GM19467 (cell line): ENCODE measurements around the gene SPEF1.
A peak's percentile ranks its signal among the peaks of the same experiment; 100 is the strongest.
"Not testable (repeated sequence)": the region's sequence is repeated elsewhere in the genome, so short reads cannot be mapped to it uniquely, and the experiment has no call there.

Experiments
- ATAC-seq: cut with Tn5 transposase; IDR thresholded peaks from one replicate; pipeline ENCODE4 v1.9.1; 2021; ENCODE audit warnings: mild to moderate bottlenecking, moderate library complexity; ENCODE audit not compliant: unreplicated experiment

The SPEF1 gene

DNA sequence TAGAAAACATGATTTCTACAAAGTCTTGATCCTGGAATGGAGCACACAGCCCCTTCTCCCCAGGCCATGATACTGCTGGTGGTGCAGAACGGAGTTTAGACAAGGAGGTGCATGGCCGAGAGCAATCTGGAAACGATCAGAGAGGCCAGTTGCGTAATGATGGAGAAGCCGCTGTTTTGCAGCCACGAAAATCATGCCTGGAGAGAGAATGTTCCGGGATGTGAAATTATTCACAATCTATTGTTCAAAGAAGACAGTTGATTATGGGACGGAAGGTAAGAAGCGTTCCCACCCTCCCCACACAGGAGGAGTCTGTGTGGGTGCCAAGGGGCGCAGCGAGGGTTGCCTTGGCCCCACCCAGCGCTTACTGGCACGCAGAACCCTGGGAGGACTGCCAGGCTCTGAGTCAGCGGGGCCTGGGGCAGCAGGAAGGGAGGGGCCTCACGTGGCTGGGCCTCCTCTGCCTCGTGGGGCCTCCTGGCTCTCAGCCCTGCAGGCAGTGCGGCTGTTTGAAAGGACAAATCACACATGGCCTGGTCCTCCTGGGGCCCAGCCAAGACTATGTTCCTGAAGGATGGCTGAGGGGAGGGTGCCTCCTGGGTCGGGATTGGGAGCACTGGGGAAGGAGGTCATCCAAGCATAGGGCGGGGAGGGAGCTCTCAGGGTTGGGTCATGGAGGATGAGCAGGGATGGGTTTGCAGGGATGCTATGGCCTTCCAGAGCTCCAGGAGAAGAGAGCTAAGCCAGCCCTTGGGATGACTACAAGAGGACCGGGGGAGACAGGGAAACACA, 30.4 kb upstream of the SPEF1 start:
- no peak for ATAC-seq

DNA sequence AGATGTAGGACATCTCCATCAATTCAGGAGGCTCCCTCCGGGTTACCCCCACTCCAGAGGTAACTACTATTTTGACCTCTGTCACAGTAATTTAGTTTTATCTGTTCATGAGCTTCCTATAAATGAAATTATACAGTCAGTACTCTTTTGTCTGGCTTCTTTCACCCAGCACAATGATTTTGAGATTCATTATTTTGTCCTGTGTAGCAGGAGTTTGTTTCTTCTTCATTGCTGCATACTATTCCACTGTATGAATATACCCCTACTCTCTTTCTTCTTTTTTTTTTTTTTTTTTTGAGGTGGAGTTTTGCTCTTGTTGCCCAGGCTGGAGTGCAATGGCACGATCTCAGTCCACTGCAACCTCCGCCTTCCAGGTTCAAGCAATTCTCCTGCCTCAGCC, 27.3 kb upstream of the SPEF1 start:
- no peak for ATAC-seq

DNA sequence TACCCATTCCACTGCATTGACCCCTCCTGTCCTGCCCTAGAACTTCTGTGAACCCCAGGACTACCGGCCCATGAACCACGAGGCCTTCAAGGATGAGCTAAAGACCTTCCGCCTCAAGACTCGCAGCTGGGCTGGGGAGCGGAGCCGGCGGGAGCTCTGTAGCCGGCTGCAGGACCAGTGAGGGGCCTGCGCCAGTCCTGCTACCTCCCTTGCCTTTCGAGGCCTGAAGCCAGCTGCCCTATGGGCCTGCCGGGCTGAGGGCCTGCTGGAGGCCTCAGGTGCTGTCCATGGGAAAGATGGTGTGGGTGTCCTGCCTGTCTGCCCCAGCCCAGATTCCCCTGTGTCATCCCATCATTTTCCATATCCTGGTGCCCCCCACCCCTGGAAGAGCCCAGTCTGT, 23.5 kb upstream of the SPEF1 start:
- ATAC-seq, result no peak

DNA sequence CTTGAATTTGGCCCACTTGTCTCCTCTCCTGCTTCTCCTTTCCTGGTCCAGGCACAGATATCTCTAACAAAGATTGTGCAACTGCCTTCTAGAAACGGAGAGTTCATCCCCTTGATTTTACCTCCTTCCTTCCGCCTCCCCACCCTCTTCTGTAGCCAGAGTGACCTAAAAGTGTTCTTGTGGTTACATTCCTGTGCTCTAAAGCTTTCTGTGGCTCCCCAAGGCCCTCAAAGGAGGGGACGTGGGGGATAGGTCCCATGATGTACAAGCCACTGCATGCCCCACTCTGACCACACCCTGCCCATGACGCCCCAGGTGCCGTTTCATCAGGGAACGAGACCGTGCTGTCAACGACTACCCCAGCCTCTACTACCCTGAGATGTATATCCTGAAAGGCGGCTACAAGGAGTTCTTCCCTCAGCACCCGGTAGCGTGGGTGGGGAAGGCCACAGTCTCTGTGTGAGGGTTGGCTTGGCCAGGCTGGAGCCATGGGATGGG, 23.1 kb upstream of the SPEF1 start:
- no peak for ATAC-seq

DNA sequence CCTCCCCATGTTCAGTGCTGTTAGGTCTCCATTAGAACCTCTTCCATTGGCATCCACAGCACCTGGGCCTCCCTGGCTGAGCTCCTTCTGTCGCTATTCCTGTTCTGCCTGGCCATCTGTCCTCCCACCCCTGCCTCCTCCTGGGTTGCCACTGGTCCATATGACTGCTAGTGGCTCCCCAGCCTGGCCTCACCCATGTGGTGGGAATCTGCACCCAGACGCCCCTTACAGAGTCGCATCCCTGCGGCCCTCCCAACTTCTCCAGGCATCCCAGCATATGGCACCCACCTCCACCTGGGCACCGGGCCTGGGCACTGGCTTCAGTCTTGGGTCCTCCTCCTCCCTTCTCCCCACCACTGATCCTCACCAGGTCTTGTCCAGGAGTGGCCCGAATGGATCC, 22.6 kb upstream of the SPEF1 start:
- no peak for ATAC-seq

DNA sequence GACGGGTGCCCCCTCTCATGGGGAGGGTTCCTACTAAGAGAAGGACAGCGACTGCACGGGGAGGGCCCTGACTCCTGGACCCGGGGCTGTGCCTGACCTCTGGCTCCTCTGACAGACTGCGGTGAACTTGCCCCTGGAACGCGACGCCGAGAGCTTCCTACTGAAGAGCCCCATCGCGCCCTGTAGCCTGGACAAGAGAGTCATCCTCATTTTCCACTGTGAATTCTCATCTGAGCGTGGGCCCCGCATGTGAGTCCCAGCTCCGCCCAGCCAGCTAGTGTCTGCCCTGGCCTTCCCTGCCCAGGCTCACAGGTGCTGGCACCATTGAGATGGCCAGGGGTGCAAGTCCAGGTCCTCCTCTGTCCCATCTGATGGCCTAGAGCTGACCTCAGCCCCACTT, 22.0 kb upstream of the SPEF1 start:
- ATAC-seq, result no peak

DNA sequence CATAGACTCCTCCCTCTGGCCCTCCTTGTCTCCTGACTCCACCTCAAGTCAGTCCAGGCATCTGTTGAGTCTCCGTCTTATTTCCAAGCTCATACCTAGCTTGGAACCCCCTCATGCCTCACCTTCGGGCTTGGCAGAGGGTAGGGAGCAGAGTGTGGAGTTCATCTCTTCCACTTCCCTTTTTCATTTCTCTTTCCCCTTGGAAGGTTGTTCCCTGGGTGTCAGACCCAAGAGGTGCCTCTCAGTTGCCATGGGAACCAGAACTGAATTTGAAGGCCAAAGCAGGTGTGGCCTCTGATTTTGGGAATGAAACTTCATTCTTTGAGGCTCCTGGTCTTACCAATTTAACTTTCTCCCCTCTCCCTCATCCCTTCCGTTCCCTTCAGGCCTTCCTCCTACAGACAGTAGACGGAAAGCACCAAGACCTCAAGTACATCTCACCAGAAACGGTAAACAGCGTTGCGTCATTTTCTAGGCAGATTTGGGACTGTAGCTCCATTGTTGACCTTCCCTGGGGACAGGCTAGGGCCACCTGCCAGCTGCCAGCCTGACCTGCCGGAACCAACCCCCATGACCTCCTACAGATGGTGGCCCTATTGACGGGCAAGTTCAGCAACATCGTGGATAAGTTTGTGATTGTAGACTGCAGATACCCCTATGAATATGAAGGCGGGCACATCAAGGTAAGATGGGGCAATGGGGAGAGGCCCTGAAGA, 21.4 kb upstream of the SPEF1 start:
- ATAC-seq, result no peak

DNA sequence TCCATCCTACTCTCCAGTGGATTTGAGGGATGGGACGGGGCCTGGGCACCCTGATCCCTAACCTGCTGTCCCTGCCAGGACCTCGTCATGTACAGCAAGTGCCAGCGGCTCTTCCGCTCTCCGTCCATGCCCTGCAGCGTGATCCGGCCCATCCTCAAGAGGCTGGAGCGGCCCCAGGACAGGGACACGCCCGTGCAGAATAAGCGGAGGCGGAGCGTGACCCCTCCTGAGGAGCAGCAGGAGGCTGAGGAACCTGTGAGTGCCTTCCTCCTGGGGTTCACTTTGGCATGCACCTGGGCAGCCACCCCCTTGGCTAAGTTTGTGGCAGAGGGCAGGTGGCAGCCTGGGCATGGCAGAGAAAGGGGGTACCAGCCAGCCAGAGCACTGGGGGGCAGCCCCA, 20.6 kb upstream of the SPEF1 start:
- ATAC-seq, result no peak

DNA sequence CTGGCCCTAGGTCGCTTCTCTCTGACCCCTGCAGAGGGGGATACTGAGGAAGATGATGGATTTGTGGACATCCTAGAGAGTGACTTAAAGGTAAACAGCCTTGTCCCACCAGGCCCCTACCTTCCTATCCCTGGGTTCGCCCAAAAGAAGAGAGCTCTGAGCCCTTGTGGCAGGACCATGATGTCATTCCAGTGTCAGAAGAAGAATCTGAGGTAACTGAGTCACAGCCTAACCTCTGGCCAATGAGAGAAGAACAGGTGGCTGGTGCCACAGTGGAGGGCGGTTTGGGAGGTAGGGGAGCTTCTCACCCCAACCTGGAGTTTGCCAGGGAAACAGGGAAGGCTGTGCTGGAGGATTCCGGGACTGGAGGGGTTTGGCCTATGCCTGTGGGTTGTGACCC, 20.1 kb upstream of the SPEF1 start:
- no peak for ATAC-seq

DNA sequence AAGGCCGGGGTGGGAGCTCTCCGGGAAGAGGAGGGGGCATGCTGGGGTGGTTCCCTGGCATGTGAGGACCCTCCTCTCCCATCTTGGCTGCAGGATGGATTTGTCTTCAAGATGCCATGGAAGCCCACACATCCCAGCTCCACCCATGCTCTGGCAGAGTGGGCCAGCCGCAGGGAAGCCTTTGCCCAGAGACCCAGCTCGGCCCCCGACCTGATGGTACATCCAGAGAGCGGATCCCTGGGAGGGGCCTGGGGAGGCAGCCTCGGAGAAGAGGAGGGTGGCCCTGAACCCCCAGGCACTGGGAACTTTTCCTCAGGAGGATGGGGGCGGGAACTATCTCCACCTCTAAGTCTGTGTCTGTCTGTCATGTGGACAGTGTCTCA, 19.6 kb upstream of the SPEF1 start:
- ATAC-seq, result no peak

DNA sequence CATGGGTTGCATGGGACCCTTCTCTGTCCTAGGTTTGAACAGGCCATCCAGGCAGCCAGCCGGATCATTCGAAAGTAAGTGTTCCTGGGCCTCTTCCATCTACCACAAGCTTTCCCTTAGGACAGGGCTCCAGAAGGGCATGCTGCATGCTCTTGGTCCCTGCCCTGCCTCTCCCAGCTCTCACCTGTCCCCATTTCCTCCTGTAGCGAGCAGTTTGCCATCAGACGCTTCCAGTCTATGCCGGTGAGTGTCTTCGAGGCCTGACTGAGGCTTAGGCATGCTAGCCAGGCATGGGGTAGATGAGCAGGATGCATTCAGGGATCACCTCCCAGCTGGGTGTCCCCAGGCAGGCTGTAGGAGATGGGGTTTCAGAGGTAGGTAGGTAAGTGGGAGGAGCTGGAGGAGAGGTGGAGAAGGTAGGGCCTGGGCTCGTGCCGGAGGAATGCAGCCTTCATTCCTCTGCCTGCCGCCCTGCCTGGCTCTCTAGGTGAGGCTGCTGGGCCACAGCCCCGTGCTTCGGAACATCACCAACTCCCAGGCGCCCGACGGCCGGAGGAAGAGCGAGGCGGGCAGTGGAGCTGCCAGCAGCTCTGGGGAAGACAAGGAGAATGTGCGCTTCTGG, 19.1 kb upstream of the SPEF1 start:
- no peak for ATAC-seq

DNA sequence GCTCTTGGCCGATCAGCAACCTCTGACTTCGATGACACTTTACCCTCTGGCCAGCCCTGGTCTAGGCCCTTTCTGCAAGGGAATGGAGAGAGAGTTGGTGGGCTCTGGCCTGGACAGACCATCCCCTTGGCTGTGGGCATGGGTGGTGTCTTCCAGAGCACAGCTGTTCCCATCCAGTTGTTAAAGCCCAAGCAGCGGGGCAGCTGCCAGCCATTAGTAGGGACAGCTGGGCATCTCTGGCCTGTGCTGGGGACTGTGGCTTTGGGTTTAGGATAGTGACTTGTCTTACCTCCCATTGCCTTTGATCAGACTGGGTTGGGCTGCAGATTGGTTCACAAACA, 17.6 kb upstream of the SPEF1 start:
- no peak for ATAC-seq

DNA sequence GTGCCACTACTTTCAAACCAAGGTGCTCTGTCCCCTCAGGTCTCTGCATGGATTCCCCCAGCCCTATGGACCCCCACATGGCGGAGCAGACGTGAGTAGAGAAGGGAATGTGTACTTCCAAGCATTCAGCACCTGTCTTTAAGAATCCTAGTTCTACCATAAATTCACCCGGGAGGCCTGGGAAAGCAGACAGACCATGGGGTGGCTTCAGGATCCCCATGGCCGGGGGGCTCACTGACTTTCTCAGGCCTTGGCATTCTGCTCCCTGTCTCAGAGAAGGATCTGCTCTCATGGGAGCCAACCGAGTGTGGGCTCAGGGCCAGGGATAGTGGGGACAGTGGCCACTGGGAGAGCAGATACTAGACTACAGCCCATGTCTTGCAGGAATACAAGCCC, 17.1 kb upstream of the SPEF1 start:
- ATAC-seq, result no peak

DNA sequence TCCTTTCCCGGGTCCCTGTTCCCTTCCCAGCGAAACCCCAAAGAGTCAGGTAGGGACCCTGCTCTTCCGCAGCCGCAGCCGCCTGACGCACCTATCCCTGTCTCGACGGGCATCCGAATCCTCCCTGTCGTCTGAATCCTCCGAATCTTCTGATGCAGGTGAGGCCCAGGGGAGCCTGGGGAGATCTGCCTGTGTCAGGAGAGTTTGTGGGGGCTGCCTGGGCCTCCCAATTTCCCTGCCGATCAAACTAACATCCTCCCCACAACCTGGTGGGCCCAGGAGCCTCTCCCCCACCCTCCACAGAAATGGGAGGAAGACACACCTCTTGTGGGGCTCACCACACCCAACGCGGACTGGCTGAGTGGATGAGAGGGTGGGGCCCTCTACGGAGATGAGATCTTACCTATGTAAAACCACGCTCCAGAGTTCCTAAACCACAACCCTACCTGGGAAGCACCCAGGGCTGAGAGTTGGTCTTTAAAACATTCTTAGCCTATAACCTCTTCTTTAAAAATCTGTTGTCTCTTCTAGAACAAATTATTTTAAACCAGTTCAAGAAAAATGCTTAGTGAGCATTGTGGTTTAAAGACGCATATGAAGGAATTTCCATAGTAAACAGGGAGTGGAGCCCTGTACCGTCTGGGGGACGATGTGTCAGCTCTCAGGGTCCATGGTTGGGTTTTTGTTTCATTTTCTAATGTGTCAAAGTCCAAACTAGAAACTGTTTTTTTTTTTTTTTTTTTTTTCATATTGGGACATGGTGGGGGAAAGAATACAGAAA, 16.5 kb upstream of the SPEF1 start:
- no peak for ATAC-seq

DNA sequence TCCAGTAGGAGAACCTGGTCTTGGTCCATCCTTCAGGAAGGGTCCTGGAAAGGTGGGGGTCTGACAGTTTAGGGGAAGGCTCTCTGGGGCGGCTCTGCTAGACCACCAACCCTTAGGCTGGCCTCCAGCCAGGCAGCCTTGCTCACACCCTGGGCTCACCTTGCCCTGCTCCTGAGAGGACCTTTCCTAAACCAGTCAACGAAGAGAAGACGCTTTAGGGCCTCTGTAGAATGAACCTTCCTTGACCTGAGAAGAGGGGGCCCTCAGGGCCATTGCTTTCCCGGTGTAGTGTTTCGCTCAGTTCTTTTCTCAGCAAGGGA, 15.9 kb upstream of the SPEF1 start:
- ATAC-seq, result no peak

DNA sequence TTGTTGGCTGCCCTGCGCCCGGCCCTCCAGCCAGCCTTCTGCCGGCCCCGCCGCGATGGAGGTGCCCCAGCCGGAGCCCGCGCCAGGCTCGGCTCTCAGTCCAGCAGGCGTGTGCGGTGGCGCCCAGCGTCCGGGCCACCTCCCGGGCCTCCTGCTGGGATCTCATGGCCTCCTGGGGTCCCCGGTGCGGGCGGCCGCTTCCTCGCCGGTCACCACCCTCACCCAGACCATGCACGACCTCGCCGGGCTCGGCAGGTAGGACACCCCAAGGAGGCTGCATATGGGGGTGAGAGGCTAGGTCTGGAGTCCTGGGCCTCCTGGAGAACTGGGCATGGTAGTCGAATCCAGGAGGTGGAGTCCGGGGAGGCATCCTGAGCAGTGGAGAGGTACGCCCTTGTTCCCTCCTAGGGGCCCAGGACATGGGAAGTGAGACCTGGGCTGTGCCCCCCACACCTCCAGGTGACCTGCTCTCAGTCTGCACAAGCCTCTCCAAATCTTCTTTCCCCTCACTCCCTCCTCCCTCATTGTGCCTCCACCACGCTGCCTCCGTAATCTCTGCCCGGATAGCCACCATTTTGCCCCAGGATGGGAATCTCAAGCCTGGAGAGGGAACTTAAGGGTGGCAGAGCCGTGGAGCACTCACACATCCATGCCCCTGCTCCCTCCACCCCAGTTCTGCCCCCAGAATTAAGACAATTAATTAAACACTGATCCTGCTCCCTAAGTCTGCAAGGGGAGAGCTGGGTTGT, 15.4 kb upstream of the SPEF1 start:
- peak; percentile 3 for ATAC-seq

DNA sequence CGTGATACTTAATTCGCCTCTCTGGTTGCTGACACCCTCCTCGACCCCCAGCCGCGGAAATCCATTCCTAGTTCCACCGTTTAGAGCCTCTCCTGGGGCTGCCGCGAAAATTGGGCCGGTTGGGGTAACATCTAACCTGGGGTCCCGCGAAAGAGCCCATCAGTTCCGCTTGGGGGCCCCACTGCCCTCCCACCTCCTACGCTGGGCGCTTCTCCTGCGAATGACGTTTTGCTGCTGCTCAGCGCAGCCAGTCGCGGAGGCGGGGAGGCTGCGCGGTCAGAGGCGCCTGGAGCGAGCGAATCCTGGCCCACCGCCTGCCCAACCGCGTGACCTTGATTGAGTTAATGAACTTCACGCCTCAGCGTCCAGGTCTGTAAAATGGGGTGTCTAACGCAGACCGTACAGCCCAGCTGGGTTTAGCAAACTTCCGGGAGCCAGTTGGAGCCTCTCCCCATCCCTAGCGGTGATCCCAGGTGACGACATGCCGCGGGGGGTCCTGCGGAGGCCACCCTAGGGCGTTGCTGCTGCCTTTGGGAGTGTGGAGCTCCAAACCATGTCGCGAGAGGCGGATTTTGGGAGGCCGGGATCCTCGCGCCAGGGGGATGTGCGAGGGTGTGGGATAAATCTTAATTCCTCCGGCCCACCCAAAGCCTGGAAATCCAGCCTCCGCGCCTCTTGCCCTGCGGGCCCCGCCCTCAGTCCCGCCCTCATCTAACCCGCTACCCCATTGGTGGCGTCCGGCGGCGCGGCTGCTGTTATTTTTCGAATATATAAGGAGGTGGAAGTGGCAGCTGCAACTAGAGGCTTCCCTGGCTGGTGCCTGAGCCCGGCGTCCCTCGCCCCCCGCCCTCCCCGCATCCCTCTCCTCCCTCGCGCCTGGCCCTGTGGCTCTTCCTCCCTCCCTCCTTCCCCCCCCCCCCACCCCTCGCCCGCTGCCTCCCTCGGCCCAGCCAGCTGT, 14.5 kb upstream of the SPEF1 start, which contains the start of gene CDC25B:
TSS of gene CDC25B (plus strand) at position 800 of the 958 bp plus-strand sequence. CDS start 222 bp downstream, outside the sequence.
- peak; percentile 47 for ATAC-seq

DNA sequence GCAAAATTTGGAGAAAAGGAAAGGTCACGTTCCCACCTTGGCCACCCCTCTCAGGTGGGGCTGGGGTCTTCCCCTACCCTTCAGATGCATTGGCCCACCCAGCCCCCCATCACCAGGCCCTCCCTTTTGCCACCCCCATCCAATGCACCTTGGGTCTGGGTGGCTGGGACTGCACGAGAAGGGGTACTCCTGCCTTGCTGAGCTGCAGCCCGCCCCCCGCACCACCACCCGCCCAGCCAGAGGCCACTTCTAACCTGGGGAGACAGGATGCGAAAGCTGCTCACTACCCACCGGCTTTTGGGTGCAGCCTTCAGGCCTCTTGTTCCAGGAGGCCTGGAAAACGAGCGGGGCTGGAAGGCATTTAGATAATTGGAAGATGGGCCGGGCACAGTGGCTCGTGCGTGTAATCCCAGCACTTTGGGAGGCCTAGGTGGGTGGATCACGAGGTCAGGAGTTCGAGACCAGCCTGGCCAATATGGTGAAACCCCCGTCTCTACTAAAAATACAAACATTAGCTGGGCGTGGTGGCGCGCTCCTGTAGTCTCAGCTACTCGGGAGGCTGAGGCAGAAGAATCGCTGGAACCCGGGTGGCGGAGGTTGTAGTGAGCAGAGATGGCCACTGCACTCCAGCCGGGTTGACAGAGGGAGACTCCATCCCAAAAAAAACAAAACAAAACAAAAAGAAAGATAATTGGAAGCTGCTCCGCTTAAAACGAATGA, 13.6 kb upstream of the SPEF1 start:
- ATAC-seq, result no peak

DNA sequence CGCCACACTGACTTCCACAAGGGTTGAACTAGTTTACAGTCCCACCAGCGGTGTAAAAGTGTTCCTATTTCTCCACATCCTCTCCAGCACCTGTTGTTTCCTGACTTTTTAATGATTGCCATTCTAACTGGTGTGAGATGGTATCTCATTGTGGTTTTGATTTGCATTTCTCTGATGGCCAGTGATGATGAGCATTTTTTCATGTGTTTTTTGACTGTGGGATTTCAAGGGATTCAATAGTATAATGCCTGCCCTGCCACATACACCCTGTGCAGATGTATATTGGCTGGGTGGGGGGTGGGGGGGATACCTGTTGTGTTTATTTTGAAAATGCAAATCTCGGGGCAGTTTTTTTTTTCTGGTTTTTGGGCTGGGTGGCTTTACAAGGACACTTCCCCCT, 12.9 kb upstream of the SPEF1 start:
- ATAC-seq, result not testable (repeated sequence)
